Activated naive CD8-positive, alpha-beta T cell (primary cell): Measurements from ENCODE around the gene OAF.
"Not testable (repeated sequence)": the region's sequence is repeated elsewhere in the genome, so short reads cannot be mapped to it uniquely, and the experiment has no call there.

Experiments
- H3K27ac Mint-ChIP-seq: one replicate; pipeline ENCODE4 v1.8.0; 2021; ENCODE audit warnings: mixed read lengths
- H3K27me3 Mint-ChIP-seq: one replicate; pipeline ENCODE4 v1.8.0; 2021; ENCODE audit warnings: mixed read lengths
- H3K36me3 Mint-ChIP-seq: one replicate; pipeline ENCODE4 v1.8.0; 2021; ENCODE audit warnings: mixed read lengths
- H3K4me1 Mint-ChIP-seq: one replicate; pipeline ENCODE4 v1.8.0; 2021; ENCODE audit warnings: low read depth, mixed read lengths
- H3K4me3 Mint-ChIP-seq: one replicate; pipeline ENCODE4 v1.8.0; 2021; ENCODE audit warnings: mild to moderate bottlenecking, mixed read lengths
- H3K9me3 Mint-ChIP-seq: one replicate; pipeline ENCODE4 v1.8.0; 2021; ENCODE audit warnings: low read depth, mixed read lengths

OAF gene

DNA sequence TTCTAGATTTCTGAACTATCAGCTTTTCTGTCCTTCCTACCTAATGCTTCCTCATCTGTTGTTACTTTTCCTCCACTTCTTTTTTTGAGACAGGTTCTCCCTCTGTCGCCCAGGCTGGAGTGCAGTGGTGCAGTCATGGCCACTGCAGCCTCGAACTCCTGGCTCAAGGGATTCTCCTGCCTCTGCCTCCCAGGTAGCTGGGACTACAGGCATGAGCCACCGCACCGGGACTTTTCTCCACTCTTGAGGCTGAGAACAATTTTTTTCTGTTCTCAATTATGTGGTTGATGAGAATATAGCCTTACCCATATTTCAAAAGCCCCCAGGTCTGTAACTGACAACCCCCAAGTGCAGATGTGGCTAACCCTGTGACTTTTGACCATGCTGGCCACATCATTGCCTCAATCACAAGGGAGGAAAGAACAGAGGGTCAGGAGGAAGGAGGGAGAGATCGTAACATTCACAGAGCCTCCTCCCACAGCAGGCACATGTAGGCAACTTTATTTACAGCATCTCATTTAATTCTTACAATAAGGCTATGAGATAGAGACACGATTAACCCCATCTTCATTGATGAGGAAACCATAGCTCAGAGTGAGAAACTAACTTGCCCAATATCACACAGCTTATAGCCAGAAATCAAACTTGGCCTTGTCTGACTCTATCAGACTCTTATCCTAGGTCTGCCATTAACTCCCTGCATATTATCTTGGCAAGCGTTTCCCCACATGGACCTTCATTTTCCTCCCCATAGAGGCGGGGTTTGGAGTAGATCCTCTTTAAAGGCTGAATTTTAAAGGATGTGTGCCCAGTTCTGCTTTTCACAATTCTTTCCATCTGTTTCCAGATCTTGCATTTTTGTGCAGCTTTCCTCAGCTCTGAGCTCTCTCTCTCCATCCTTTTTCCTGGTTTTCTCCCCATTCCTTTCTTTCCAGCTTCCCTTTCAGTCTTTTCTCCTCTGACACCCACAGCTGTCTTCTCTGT is 38.7 kb downstream of the OAF start:
- Mint-ChIP-seq H3K9me3 (no peaks in the 10 kb centered on the region), H3K27me3 (peaks cover 16% of the 10 kb centered on the region), H3K27ac (peak overlapping the region; percentile 2), H3K36me3 (no peaks in the 10 kb centered on the region), H3K4me1 (peaks cover 26% of the 10 kb centered on the region), H3K4me3 (peak overlapping the region; percentile 27)

DNA sequence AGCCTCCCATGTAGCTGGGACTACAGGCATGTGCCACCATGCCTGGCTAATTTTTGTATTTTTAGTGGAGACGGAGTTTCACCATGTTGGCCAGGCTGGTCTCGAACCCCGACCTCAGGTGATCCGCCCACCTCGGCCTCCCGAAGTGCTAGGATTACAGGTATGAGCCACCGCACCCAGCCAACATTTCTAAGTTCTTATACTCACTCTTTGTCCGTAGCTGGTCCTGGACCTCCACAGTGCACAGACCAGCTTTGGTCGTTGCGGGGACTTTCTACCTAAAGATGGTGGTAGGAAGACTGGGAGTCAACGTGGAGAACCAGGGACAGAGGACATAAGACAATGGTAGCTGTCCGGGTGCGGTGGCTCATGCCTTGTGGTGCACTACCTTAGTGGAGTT is 42.5 kb downstream of the OAF start:
- not testable (repeated sequence) for H3K27ac Mint-ChIP-seq, H3K36me3 Mint-ChIP-seq, H3K9me3 Mint-ChIP-seq, H3K4me3 Mint-ChIP-seq
- peaks cover 30% of the 10 kb centered on the region for H3K27me3 Mint-ChIP-seq
- peaks cover 19% of the 10 kb centered on the region for H3K4me1 Mint-ChIP-seq

DNA sequence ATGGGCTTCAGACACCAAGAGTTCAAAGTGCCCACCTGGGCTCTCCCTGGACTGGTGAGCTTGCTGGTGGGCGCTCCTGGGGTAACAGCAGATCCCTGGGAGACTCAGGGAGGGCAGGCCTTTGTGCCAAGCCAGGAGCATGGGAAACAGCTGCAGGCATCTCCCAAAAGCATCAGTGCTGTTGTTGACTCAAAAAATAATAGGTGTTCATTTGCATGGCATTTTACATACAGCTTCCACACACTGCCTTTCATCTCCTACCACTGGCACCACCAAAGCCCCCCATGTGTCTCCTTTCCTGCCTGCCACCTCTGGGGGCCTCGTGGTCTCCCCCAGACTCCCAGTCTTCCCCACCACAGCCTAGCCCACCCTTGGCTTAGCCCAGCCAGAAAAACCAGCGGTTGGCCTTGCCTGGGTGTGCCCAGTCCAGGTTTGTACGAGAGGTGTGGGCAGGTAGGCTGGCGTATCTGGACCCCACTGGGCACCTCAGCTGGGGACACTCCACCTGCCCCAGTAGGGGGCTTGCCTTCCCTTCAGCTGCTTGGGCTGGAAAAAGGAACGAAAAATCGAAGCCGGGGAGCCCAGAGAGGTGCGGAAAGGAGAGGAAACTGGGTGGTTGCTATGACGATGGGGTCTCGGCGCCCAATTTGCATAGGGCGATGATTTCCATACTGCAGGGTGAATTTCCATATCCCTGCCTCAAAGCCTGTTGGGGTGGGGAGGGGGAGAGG is 44.1 kb downstream of the OAF start:
- H3K36me3 Mint-ChIP-seq: no peaks in the 10 kb centered on the region
- H3K9me3 Mint-ChIP-seq: no peaks in the 10 kb centered on the region
- peaks cover 4% of the 10 kb centered on the region for H3K4me1 Mint-ChIP-seq
- H3K4me3 Mint-ChIP-seq: no peak overlapping the region
- no peak overlapping the region for H3K27ac Mint-ChIP-seq
- peaks cover 31% of the 10 kb centered on the region for H3K27me3 Mint-ChIP-seq

- Mint-ChIP-seq H3K36me3 (no peaks in the 10 kb centered on the region), H3K27me3 (peaks cover 31% of the 10 kb centered on the region), H3K4me3 (no peak overlapping the region), H3K4me1 (peaks cover 4% of the 10 kb centered on the region), H3K9me3 (no peaks in the 10 kb centered on the region), H3K27ac (no peak overlapping the region)
These were observed 44.7 kb downstream of the OAF start for GRCh38 chr11:120255519-120255866.

GRCh38 chr11:120256178-120256577 is 45.3 kb downstream of the OAF start:
- no peaks in the 10 kb centered on the region for H3K36me3 Mint-ChIP-seq
- peaks cover 32% of the 10 kb centered on the region for H3K27me3 Mint-ChIP-seq
- no peaks in the 10 kb centered on the region for H3K9me3 Mint-ChIP-seq
- no peak overlapping the region for H3K4me3 Mint-ChIP-seq
- H3K4me1 Mint-ChIP-seq: peaks cover 4% of the 10 kb centered on the region
- H3K27ac Mint-ChIP-seq: no peak overlapping the region

DNA sequence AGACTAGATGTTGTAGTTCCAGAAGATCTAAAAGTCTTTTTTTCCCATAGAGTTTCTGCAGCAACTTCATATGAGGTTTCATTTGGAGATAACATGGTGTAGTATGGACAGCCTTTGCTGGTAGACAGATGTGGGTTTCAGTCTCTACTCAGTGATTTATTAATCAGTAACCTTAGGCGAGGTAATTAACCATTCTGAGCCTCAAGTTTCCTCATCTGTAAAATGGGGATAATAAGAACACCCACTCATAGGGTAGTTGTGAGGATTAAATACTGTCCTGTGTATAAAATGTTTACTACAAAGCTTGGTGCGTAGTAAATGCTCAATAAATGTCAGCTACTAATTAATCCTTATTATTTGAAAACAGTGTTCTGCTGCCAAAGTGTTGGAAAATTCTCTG is 45.9 kb downstream of the OAF start:
- H3K27me3 Mint-ChIP-seq: peaks cover 32% of the 10 kb centered on the region
- H3K36me3 Mint-ChIP-seq: no peaks in the 10 kb centered on the region
- H3K4me3 Mint-ChIP-seq: no peak overlapping the region
- no peaks in the 10 kb centered on the region for H3K9me3 Mint-ChIP-seq
- H3K27ac Mint-ChIP-seq: no peak overlapping the region
- H3K4me1 Mint-ChIP-seq: peaks cover 4% of the 10 kb centered on the region

GRCh38 chr11:120257346-120257745 is 46.5 kb downstream of the OAF start:
- Mint-ChIP-seq H3K27ac (no peak overlapping the region), H3K9me3 (no peaks in the 10 kb centered on the region), H3K36me3 (no peaks in the 10 kb centered on the region), H3K4me1 (peaks cover 4% of the 10 kb centered on the region), H3K4me3 (no peak overlapping the region), H3K27me3 (peaks cover 32% of the 10 kb centered on the region)

- no peak overlapping the region for H3K27ac Mint-ChIP-seq
- no peaks in the 10 kb centered on the region for H3K9me3 Mint-ChIP-seq
- peaks cover 32% of the 10 kb centered on the region for H3K27me3 Mint-ChIP-seq
- H3K4me3 Mint-ChIP-seq: no peak overlapping the region
- no peaks in the 10 kb centered on the region for H3K36me3 Mint-ChIP-seq
- peaks cover 4% of the 10 kb centered on the region for H3K4me1 Mint-ChIP-seq
These were observed 47.8 kb downstream of the OAF start for GRCh38 chr11:120258661-120259060.

DNA sequence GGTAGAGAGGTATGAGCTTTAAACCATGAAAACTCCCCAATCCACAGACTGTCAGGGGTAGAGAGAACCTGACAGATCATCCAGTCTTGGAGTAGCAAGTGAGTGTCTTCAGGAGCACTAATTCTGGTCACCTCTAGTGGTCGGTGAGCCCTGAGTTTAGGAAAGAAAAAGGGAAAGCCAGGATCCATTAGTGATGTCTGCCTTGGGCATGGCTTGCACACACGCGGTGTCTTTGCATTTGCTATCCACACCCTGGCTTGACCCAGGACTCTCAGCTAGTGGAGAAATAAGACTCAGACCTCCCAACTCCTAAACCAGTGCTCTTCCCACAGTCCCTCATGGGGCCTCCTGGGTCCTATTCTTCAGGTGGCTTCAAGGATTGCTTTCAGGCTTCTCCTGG is 48.4 kb downstream of the OAF start:
- Mint-ChIP-seq H3K27me3 (peaks cover 32% of the 10 kb centered on the region), H3K9me3 (no peaks in the 10 kb centered on the region), H3K4me1 (peaks cover 4% of the 10 kb centered on the region), H3K27ac (no peak overlapping the region), H3K36me3 (no peaks in the 10 kb centered on the region), H3K4me3 (no peak overlapping the region)

DNA sequence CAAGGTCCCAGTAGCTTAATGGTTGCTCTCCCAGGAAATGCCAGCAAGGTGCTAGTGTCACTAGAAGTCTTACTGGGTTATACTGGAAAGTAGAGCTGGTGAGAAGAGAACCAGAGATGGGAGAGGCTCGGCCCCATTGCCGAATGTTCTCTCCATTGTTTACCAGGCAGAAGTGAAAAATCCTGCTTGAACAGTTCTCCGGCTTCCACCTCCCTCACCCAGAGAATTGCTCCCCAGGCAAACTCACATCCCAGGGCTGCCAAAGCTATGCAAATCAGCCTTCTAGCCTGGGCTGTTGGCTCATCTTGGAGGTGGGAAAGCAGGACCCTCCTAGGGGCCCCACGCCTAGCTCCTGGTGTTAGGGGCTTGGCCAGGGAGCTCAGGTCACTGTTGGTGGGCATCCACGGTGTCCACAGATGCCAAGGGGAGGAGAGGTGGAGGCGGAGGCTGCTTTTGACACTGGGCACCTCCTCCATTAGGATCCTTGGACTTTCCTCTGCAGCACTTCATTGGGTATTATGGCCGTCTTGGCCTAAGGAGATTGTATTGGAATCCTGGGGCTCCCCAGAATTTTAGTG is 49.2 kb downstream of the OAF start:
- Mint-ChIP-seq H3K9me3 (no peaks in the 10 kb centered on the region), H3K4me1 (peaks cover 3% of the 10 kb centered on the region), H3K4me3 (no peak overlapping the region), H3K36me3 (no peaks in the 10 kb centered on the region), H3K27ac (no peak overlapping the region), H3K27me3 (peaks cover 32% of the 10 kb centered on the region)

DNA sequence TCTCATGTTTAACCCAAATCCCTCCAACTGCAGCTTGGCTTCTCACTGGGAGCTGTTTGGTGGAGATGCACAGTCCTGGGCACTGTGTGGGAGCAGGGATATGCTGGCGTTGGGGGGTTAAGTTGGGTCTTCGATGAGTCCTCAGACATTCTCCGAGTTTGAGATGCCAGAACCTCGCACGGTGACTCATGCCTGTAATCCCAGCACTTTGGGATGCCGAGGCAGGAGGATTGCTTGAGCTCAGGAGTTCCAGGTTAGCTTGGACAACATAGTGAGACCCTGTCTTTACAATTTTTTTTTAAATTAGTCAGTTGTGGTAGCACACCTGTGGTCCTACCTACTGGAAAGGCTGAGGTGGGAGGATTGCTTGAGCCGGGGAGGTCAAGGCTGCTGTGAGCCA is 49.8 kb downstream of the OAF start:
- Mint-ChIP-seq H3K36me3 (no peaks in the 10 kb centered on the region), H3K27ac (no peak overlapping the region), H3K27me3 (peaks cover 30% of the 10 kb centered on the region), H3K4me3 (no peak overlapping the region), H3K9me3 (no peaks in the 10 kb centered on the region), H3K4me1 (no peaks in the 10 kb centered on the region)

DNA sequence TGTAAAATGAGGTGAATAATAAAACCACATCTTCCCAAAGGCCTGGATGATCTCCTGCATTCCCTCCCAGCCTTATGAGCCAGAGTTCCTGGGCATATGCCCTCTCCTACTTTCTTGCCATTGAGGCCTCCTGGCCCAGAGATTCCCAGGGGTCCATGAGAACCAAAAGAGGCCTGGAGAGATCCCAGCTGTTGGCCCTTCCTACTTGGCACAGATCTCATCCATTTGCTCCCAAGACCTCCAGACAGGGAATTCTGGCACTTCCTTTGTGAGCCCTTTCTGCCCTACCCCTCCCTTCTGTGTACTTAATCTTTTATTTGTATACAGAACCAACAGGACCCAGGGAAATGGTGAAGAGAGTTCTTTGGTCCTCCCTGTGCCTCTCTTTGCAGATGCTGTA is 50.5 kb downstream of the OAF start:
- Mint-ChIP-seq H3K4me1 (no peaks in the 10 kb centered on the region), H3K4me3 (no peak overlapping the region), H3K9me3 (no peaks in the 10 kb centered on the region), H3K36me3 (no peaks in the 10 kb centered on the region), H3K27me3 (peaks cover 32% of the 10 kb centered on the region), H3K27ac (no peak overlapping the region)

DNA sequence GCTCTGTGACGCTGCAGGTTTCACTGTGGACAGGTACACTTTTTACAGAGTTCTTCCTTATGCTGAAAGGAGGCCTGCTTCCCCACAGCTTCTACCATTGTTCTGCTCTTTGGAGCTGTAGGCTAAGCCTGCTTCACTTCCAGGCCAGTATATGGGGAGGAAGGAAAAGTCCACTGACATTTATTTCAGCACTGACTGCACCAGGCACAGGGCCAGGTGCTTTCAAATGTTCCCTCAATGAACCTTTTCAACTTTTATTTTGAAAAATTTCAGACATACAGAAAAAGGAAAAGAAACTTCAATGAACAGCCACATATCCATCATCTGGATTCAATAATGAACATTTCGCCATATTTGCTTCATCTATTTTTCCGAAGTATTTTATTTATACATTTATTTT is 51.1 kb downstream of the OAF start:
- Mint-ChIP-seq H3K9me3 (no peaks in the 10 kb centered on the region), H3K27ac (no peak overlapping the region), H3K4me1 (no peaks in the 10 kb centered on the region), H3K27me3 (peaks cover 35% of the 10 kb centered on the region), H3K4me3 (no peak overlapping the region), H3K36me3 (no peaks in the 10 kb centered on the region)

DNA sequence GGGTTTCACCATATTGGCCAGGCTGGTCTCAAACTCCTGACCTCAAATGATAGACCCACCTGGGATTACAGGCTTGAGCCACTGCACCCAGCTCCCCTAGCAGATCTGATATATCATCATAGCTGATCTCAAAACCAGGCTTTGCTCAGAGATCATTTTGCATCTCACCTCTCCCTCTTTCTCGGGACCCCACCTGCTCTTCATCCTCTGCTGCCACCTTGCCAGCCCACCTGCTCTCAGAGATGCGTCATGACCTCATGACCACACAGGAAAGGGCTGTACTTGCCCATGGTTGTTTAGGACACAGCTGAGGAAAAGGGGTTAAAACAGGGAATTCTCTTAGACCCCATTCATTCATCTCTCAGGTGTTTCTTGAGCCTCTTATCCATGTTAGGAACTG is 56.5 kb downstream of the OAF start:
- Mint-ChIP-seq H3K4me3 (no peak overlapping the region), H3K9me3 (no peaks in the 10 kb centered on the region), H3K27ac (no peak overlapping the region), H3K36me3 (no peaks in the 10 kb centered on the region), H3K4me1 (no peaks in the 10 kb centered on the region), H3K27me3 (peaks cover 27% of the 10 kb centered on the region)

- peaks cover 22% of the 10 kb centered on the region for H3K27me3 Mint-ChIP-seq
- H3K9me3 Mint-ChIP-seq: no peaks in the 10 kb centered on the region
- no peak overlapping the region for H3K27ac Mint-ChIP-seq
- H3K4me3 Mint-ChIP-seq: no peak overlapping the region
- H3K4me1 Mint-ChIP-seq: no peaks in the 10 kb centered on the region
- H3K36me3 Mint-ChIP-seq: no peaks in the 10 kb centered on the region
These were observed 57.9 kb downstream of the OAF start for GRCh38 chr11:120268686-120269085.
